GM18499 (cell line): ENCODE data around the gene MCEE.
"Not testable (repeated sequence)": the region's sequence is repeated elsewhere in the genome, so short reads cannot be mapped to it uniquely, and the experiment has no call there.

Experiments used
- ATAC-seq: cut with Tn5 transposase; IDR thresholded peaks from one replicate; pipeline ENCODE4 v1.9.1; 2021; ENCODE audit warnings: moderate number of reproducible peaks; ENCODE audit not compliant: insufficient read depth, unreplicated experiment

The MCEE gene

DNA sequence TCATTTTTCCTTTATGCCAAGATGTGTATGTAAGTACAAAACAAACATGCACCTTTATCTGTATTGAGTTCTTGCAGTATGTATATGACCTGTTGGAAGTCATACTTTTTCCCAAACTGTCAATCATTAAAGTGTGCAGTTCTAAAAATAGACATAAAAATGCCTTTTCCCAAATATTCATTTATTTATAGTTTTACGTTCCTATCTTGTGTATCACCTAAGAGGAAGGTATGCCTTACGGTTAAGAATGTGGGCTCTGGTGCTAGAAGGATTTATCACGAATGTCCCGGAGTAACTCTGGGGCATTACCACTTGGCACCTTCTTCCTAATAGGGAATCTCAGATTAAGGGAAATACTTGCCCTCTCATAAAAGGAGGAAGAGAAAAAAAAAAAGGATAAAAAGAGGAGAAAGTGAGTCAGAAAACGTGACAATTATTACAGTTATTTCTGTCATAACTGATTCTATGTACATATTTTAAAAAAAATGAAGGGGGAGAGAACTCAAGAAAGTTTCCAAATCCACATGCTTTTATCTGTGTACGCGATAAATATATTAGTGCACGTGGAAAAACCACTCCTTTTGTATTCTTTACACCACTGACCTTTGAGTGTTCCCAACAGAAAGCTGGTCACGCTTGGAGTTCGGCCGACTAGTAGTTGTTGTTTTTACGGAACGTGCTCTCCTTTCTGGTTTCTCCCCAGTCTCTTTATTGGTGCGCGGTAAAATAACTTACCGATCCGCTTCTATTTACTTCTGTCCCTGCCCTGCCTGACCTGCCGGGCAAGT is 721 bp downstream of the MCEE start:
- ATAC-seq, result peak; percentile 8

DNA sequence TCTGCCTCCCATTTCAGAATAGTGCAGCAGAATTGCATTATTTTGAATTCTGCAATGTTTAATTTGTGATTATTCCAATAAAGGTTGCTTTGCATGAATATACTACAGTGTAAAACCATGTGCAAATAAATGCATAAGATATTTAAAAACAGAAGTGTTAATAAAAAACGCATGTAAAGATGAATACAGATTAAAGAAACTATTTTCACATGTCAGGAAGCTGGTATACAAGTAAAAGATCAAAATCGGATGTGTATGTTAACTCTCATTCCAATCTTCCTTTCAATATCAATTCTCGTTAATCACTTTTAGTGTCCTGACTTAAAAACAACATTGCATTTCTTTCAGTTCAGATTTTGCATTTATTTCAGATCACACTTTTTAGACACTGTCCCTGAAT is 3.1 kb downstream of the MCEE start:
- no peak for ATAC-seq

DNA sequence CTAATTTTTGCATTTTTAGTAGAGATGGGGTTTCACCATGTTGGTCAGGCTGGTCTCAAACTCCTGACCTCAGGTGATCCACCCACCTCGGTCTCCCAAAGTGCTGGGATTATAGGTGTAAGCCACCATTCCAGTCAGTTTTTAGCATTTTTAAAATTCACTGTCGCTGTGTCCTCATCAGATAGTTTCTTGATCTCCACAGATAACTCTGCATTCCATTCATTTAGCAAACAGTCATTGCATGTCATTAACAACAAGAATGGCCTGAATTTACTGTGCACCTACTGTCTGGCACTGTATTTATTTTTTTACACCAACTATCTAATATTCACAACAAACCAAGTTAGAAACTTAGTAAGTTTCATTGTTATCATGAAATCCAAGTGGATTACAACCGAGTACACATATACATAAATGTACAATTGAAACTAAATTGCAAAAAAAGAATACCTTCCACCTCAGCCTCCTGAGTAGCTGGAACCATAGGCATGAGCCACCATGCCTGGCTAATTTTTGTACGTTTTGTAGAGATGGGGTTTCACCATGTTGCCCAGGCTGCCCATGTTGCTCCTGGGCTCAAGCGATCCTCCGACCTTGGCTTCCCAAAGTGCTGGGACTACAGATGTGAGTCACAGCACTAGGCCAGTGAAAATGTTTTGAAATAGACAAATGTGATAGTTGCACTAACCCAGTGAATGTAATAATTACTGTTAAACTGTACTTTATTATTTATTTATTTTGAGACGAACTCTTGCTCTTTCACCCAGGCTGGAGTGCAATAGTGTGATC is 4.3 kb downstream of the MCEE start:
- ATAC-seq, result no peak

DNA sequence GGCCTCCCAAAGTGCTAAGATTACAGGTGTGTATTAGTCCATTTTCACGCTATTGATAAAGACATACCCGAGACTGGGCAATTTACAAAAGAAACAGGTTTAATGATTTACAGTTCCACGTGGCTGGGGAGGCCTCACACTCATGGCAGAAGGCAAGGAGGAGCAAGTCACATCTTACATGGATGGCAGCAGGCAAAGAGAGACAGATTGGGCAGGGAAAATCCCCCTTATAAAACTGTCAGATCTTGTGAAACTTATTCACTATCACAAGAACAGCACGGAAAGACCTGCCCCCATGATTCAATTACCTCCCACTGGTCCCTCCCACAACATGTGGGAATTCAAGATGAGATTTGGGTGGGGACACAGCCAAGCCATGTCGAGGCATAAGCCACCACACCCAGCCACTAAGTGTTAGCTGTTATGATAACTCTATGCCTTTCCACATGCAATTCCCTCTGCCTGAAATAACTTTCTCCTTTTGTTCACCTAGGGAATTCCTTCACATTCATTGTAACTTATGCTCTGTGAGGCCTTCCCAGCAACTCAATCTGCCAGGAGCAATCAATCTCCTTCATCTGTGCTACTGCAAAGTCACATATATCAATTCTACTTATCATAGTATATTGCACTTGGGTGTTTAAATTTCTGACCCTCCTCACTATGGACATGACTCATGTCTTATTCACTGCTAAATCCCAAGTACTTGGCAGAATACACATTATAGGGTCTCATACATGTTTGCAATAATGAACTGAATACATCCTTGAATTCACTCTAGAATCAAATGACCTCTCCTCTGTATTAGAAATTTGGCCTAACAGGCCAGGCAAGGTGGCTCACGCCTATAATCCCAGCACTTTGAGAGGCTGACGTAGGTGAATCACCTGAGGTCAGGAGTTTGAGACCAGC is 7.4 kb downstream of the MCEE start:
- ATAC-seq, result no peak

DNA sequence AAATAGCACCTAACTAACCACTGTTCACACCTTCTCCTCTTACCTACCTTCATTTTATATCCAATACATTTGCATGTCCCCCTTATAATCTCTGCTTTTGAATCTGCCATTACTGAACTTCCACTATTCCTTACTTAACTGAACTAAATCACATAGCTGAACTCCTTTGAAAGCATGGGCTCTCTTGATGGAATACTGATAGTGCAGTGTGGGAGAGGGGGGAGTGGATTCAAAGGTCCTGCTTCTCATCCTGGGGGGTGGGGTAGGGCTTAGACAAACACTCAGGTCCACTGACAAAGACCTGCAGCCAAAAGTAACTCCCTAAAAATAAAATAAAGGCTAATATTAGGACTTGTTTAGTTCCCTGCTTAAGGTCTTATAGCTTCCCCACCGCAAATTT is 8.6 kb downstream of the MCEE start:
- no peak for ATAC-seq

GRCh38 chr2:71120195-71120594 is 9.8 kb downstream of the MCEE start:
- no peak for ATAC-seq

DNA sequence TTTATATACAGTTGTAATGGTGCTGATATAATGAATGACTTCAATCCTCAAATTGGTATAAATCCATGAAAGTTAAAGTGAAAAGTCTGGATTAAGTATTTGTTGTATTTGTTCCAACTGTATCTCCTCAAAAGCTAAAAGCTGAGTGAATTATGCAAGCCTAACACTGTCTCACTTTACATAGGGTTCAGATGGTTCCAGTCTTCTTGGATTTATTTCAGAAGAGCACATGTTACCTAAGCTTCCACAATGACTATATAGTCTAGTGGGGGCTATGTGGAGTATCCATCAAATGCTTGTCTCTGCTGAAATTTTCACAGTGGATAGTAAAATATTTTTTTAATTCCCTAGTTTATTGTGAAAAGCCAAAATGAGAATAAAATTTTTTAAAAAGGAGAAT is 13.0 kb downstream of the MCEE start:
- no peak for ATAC-seq

DNA sequence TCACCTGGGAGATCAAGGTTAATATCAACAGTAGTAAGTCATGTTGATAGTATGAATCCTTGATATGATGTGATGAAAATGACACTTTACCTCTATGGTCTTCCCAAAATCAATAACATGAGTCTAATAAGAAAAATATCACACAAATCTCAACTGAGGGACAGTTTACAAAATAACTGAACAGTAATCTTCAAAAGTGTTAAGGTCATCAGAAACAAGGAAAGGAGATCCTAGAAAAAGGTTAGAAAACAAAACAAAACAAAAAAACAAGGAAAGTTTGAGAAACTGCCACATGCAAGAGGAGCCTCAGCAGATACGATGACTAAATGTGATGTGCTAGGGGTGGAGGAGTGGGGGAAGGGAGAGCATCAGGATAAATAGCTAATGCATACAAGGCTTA is 16.2 kb downstream of the MCEE start:
- no peak for ATAC-seq

DNA sequence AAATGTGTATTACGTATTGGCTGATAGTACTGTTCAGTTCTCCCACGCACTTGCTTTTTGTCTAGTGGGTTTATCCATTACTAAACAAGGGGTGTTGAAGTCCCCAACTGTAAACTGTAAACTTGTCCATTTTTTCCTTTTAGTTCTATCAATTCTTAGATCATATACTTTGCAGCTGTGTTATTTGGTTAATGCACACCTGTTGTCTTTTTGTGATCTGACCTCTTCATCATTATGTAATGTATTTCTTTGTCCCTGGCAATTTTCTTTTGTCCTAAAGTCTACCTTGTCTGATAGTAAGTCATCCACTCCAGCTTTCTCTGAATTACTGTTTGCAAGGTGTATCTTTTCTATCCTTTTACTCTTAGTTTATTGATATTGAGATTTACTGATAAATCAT is 21.9 kb downstream of the MCEE start:
- ATAC-seq, result no peak

GRCh38 chr2:71106463-71106862 is 23.6 kb downstream of the MCEE start:
- ATAC-seq, result not testable (repeated sequence)

DNA sequence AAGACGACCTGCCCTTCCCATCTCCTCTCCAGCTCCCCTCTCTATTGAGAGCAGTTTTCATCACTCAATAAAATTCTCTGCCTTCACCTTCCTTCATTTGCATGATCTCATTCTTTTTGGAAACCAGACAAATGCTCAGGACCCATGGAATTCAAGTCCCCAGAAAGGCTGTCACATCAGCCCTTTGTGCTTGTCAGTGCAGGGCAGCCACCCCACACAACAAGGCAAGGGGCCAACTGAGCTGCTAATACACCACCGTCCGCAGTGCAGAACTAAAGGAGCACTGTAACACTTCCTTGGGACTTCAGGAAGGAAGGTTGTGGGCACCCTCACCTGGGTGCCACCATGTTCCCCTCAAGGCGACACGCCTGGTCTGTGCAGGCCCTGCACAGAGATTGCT is 26.2 kb downstream of the MCEE start:
- ATAC-seq, result no peak

- no peak for ATAC-seq
These were observed 26.9 kb downstream of the MCEE start for GRCh38 chr2:71102981-71103681.

- ATAC-seq, result no peak
These were observed 28.4 kb downstream of the MCEE start for GRCh38 chr2:71101656-71102055.

- ATAC-seq, result no peak
These were observed 29.6 kb downstream of the MCEE start for GRCh38 chr2:71100195-71100964.

- not testable (repeated sequence) for ATAC-seq
These were observed 37.4 kb downstream of the MCEE start for GRCh38 chr2:71092491-71093260.

- ATAC-seq, result not testable (repeated sequence)
These were observed 38.2 kb downstream of the MCEE start for GRCh38 chr2:71091808-71092207.

GRCh38 chr2:71089475-71089874 is 40.6 kb downstream of the MCEE start:
- ATAC-seq, result not testable (repeated sequence)

GRCh38 chr2:71085325-71086003 is 44.6 kb downstream of the MCEE start:
- not testable (repeated sequence) for ATAC-seq
